Stomach (tissue), 4 donors: ENCODE results near the gene C5orf47.

Experiments
- EP300 ChIP-seq: sonication (generic); formaldehyde crosslinking; IDR thresholded peaks from one replicate; pipeline ENCODE4 v1.6.1; 2017; ENCODE audit warnings: antibody characterized with exemption
- POLR2A ChIP-seq, 4 donors: fragments of 450-650 bp; IDR thresholded peaks; one replicate each; pipeline ENCODE4 v1.6.1; 2016; ENCODE audit warnings: antibody characterized with exemption in 4 of 4, control low read depth in 2 of 4, mild to moderate bottlenecking in 1 of 4, moderate library complexity in 1 of 4
- POLR2AphosphoS5 ChIP-seq, 3 donors: sonication (generic); formaldehyde crosslinking; IDR thresholded peaks; one replicate each; pipeline ENCODE4 v1.6.1; 2016; ENCODE audit warnings: antibody characterized with exemption in 3 of 3
- TF ChIP-seq, protein P1 (sequence below), 7 experiments: fragments of 450-650 bp in 4 of 7; fragments of 200-600 bp in 3 of 7; sonication (generic) in 3 of 7; IDR thresholded peaks; one replicate each; pipeline ENCODE4 v1.5.1; 2016 to 2019; ENCODE audit warnings: antibody characterized with exemption in 7 of 7, control low read depth in 2 of 7, mild to moderate bottlenecking in 1 of 7

DNA sequence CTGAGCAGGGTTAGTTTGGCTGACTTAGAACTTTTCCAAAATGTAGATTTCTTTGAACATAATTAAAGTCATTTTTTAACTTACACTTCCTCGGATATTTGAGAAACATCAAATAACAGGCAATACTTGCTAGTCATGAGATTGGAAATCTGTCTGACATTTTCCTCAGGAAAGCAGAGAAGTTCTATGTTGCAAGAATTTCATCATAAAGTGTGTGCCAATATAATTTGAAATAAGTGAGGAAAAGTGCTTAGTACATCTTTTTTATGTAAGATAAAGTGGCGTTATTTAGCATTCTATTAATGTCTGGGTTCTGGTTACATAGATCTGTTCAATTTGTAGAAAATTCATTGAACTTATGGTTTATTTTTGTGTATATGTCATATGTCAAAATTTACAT is 48.7 kb upstream of the C5orf47 start:
- TF ChIP-seq, protein P1, sequence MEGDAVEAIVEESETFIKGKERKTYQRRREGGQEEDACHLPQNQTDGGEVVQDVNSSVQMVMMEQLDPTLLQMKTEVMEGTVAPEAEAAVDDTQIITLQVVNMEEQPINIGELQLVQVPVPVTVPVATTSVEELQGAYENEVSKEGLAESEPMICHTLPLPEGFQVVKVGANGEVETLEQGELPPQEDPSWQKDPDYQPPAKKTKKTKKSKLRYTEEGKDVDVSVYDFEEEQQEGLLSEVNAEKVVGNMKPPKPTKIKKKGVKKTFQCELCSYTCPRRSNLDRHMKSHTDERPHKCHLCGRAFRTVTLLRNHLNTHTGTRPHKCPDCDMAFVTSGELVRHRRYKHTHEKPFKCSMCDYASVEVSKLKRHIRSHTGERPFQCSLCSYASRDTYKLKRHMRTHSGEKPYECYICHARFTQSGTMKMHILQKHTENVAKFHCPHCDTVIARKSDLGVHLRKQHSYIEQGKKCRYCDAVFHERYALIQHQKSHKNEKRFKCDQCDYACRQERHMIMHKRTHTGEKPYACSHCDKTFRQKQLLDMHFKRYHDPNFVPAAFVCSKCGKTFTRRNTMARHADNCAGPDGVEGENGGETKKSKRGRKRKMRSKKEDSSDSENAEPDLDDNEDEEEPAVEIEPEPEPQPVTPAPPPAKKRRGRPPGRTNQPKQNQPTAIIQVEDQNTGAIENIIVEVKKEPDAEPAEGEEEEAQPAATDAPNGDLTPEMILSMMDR (IDR thresholded peaks at IDR 0.05): no peak
- TF ChIP-seq POLR2AphosphoS5 (IDR thresholded peaks at IDR 0.05) (no peak), POLR2A (IDR thresholded peaks at IDR 0.05) (no peak), EP300 (no peak)
